Mesodermal cell (in vitro differentiated cells): ENCODE measurements around the gene ELMOD1.

Experiments
- H3K27ac ChIP-seq: 2 replicates; pipeline ENCODE4 v1.7.0; 2013; ENCODE audit warnings: mild to moderate bottlenecking, low read depth, low read length, moderate library complexity; ENCODE audit not compliant: severe bottlenecking
- H3K36me3 ChIP-seq: 2 replicates; pipeline ENCODE4 v1.7.1; 2013; ENCODE audit warnings: mild to moderate bottlenecking, low read length, moderate library complexity; ENCODE audit not compliant: control insufficient read depth, insufficient read depth
- H3K4me1 ChIP-seq: one replicate; pipeline ENCODE4 v1.7.1; 2013; ENCODE audit warnings: mild to moderate bottlenecking, low read length; ENCODE audit not compliant: insufficient read depth, control insufficient read depth, poor library complexity, severe bottlenecking
- H3K4me3 ChIP-seq: 2 replicates; pipeline ENCODE4 v1.7.0; 2013; ENCODE audit warnings: low read length, control low read depth, mild to moderate bottlenecking; ENCODE audit not compliant: insufficient read depth, poor library complexity, severe bottlenecking; ENCODE audit errors: extremely low read depth
- H3K9me3 ChIP-seq: 2 replicates; pipeline ENCODE4 v1.7.1; 2013; ENCODE audit warnings: mild to moderate bottlenecking, low read length, moderate library complexity; ENCODE audit not compliant: control insufficient read depth
- WGBS, 2 experiments: methylation state at CpG; one replicate each; pipeline ENCODE4 v1.1.5; 2013; ENCODE audit warnings: missing lambda C conversion rate in 2 of 2; ENCODE audit not compliant: insufficient coverage in 2 of 2; 5-methylcytosine and 5-hydroxymethylcytosine counted together

The ELMOD1 gene

DNA sequence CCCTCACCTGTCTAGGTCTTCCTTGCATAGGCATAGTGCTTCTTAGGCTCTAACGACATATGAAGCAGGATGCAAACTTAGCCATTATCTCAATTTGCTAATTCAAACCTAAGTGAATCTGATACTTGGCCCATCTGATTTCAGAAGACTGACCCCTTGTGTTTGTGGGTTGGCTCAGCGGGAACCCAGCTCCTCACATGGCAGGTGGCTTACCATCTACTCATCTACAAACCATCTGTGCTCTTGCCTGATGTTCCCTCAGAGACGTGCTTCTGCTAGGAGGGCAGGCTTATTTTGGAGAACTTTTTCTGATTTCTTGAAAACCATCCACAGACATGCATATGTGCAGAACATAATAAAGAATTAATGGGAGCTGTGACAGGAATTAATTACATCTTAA, 15.2 kb downstream of the ELMOD1 start:
- Histone ChIP-seq H3K4me1 (no peaks in the 10 kb centered on the region), H3K9me3 (no peaks in the 10 kb centered on the region), H3K27ac (no peak overlapping the region), H3K4me3 (no peak overlapping the region), H3K36me3 (no peaks in the 10 kb centered on the region)
- WGBS, 2 experiments: 81 to 88% methylated on average over 1 to 3 of the region's 3 CpGs

DNA sequence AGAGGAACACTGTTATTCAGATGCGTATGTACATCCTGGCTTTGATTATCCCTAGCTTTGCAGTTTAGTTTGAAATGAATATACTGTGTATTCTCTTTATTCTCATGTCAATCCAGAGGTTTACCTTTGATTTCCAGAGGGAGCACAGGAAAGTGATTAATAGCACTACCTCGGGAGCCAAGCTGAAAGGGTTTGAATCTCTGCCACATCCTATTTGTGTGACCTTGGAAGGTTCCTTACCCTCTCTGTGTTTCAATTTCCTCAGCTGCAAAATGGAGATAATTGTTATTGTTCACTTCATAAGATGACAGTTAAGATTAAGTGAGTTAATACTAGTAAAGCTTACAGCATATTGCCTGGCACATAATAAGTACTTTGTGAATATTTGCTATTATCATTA, 17.9 kb downstream of the ELMOD1 start:
- Histone ChIP-seq H3K4me3 (no peak overlapping the region), H3K27ac (no peak overlapping the region), H3K4me1 (no peaks in the 10 kb centered on the region), H3K9me3 (no peaks in the 10 kb centered on the region), H3K36me3 (no peaks in the 10 kb centered on the region)
- WGBS, 2 experiments: 40% methylated on average over 1 of the region's 2 CpGs; no CpG with 5 or more reads in 1 of the 2 experiments

- Histone ChIP-seq H3K9me3 (no peaks in the 10 kb centered on the region), H3K4me3 (no peak overlapping the region), H3K4me1 (no peaks in the 10 kb centered on the region), H3K27ac (no peak overlapping the region), H3K36me3 (no peaks in the 10 kb centered on the region)
- 59 to 71% methylated on average over 4 to 5 of the region's 10 CpGs for WGBS, 2 experiments
Observed at GRCh38 chr11:107609400-107610218, 18.7 kb downstream of the ELMOD1 start.

- H3K9me3 ChIP-seq: no peaks in the 10 kb centered on the region
- no peak overlapping the region for H3K27ac ChIP-seq
- no CpG with 5 or more reads among the region's 2 CpGs for WGBS, 2 experiments
- H3K36me3 ChIP-seq: no peaks in the 10 kb centered on the region
- no peak overlapping the region for H3K4me3 ChIP-seq
- no peaks in the 10 kb centered on the region for H3K4me1 ChIP-seq
Observed at GRCh38 chr11:107612445-107612844, 21.5 kb downstream of the ELMOD1 start.

GRCh38 chr11:107619926-107620325, 29.0 kb downstream of the ELMOD1 start:
- Histone ChIP-seq H3K9me3 (no peaks in the 10 kb centered on the region), H3K27ac (no peak overlapping the region), H3K4me1 (no peaks in the 10 kb centered on the region), H3K4me3 (no peak overlapping the region), H3K36me3 (no peaks in the 10 kb centered on the region)
- WGBS, 2 experiments: no CpG with 5 or more reads among the region's 1 CpG

GRCh38 chr11:107621081-107621480, 30.1 kb downstream of the ELMOD1 start:
- peaks cover 6% of the 10 kb centered on the region for H3K4me1 ChIP-seq
- no peak overlapping the region for H3K27ac ChIP-seq
- 100% methylated on average over 1 of the region's 1 CpG; no CpG with 5 or more reads in 1 of the 2 experiments for WGBS, 2 experiments
- no peaks in the 10 kb centered on the region for H3K9me3 ChIP-seq
- no peaks in the 10 kb centered on the region for H3K36me3 ChIP-seq
- H3K4me3 ChIP-seq: no peak overlapping the region

DNA sequence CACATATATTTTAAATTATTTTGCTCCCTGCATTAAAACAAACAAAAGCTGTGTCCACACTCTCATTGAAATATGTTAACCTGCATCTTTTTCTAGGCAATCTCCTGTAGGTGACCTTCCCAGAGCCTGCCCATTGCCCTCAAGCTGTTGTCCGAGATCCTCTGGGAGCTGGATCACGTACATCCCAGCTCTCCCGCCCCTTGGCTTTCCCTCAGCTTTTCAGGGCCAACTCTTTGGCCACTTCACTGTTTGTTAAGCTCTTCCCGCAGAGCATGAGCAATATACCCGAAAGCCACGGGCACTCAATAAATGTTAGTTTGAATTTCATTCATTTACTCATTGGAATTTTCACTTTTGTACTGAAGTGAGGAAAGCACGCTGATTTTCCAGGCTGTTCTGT, 32.2 kb downstream of the ELMOD1 start:
- Histone ChIP-seq H3K36me3 (no peaks in the 10 kb centered on the region), H3K4me3 (no peak overlapping the region), H3K27ac (no peak overlapping the region), H3K9me3 (no peaks in the 10 kb centered on the region), H3K4me1 (peaks cover 6% of the 10 kb centered on the region)
- 82 to 89% methylated on average over 3 to 4 of the region's 7 CpGs for WGBS, 2 experiments

DNA sequence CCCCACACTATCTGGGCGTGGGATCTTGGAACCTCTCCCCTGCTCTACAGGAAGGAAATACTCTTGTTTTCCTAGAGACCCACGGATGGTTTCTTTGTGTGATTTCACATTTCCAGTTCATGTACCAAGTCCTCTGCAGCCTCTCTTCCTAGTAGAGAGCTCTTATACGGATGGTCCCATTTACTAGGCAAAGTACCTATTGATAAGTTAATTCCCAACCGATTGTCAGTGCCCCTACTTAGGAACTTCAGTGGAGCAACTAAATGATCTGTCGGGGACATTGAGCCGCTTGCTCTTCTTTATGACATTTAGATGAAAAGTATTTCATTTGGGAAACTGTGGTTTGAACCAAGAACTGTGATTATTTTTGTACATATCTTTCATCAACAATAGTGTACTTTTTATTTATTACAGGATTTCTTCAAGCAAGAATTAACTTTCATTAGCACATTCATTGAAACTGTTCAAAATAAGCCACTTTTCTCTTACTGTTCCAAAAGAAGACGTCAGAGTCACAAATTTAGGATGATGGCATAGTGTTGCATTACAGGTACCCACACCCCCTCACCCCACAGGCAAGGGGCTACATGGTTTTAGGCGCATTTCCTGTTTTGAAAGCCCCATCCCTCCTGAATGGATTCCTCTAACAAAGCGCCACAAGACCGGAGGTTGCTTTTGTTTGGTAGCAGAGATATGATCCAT, 34.2 kb downstream of the ELMOD1 start:
- 46 to 57% methylated on average over 3 to 4 of the region's 10 CpGs for WGBS, 2 experiments
- H3K9me3 ChIP-seq: no peaks in the 10 kb centered on the region
- H3K4me3 ChIP-seq: no peak overlapping the region
- no peak overlapping the region for H3K27ac ChIP-seq
- peaks cover 6% of the 10 kb centered on the region for H3K4me1 ChIP-seq
- H3K36me3 ChIP-seq: no peaks in the 10 kb centered on the region

DNA sequence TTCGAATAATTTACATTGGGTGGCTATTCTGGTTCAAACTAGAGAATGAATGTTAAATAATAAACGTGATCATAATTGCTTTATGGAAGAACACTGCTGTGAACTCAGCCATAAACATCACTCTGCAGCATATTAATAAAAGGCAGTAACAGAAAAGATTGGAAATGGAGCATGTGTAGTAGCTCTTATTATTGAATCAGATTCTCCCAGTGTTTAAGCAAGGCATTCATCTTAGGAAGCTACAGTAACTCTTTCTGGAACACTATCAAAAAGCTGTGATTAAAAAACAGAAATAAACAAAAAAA, 34.7 kb downstream of the ELMOD1 start:
- H3K4me3 ChIP-seq: no peak overlapping the region
- H3K36me3 ChIP-seq: no peaks in the 10 kb centered on the region
- 48% methylated on average over 2 of the region's 2 CpGs; no CpG with 5 or more reads in 1 of the 2 experiments for WGBS, 2 experiments
- peaks cover 6% of the 10 kb centered on the region for H3K4me1 ChIP-seq
- H3K27ac ChIP-seq: no peak overlapping the region
- H3K9me3 ChIP-seq: no peaks in the 10 kb centered on the region

DNA sequence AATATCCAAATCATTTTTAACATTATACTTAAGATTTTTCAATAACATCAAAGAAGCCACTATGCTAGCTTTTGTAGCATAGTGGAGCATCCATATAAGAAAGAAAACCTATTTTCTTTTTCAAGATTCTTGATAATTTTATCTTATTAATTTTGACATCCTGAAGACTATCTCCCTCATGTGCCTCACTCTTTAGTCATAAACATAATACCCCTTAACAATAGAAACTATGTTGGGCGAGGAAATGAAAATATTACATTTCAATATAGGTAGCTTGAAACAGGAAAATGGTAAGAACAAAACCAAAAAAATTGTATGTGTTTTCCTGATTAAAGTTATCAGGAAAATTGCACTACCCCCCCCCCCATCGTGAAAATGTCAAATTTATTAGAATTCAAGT, 40.1 kb downstream of the ELMOD1 start:
- Histone ChIP-seq H3K4me1 (no peaks in the 10 kb centered on the region), H3K9me3 (no peaks in the 10 kb centered on the region), H3K27ac (no peak overlapping the region), H3K36me3 (no peaks in the 10 kb centered on the region), H3K4me3 (no peak overlapping the region)
- no CpG with 5 or more reads among the region's 2 CpGs for WGBS, 2 experiments

- no peak overlapping the region for H3K4me3 ChIP-seq
- no peaks in the 10 kb centered on the region for H3K9me3 ChIP-seq
- WGBS, 2 experiments: no CpG with 5 or more reads among the region's 2 CpGs
- no peaks in the 10 kb centered on the region for H3K4me1 ChIP-seq
- H3K27ac ChIP-seq: no peak overlapping the region
- H3K36me3 ChIP-seq: no peaks in the 10 kb centered on the region
Observed at GRCh38 chr11:107631931-107632330, 41.0 kb downstream of the ELMOD1 start.
